OCI-LY3 (cell line): Measurements from ENCODE around the gene ABCB4.

Experiments used
- CTCF ChIP-seq: fragments of 200-600, 300-600 bp; sonication (generic); IDR thresholded peaks from 2 replicates; pipeline ENCODE4 v1.5.1; 2014; ENCODE audit warnings: antibody characterized with exemption, low read length, low read depth
- EZH2phosphoT487 ChIP-seq: fragments of 200-600 bp; shearing (Covaris generic); IDR thresholded peaks from 2 replicates; pipeline ENCODE4 v1.6.1; 2018; ENCODE audit warnings: antibody characterized with exemption, mixed run types, low read depth

- TF ChIP-seq CTCF (no peak), EZH2phosphoT487 (no peak)
Measured at GRCh38 chr7:87356448-87356847, 119.0 kb downstream of the ABCB4 start.
